ENCODE data around the gene GULP1. TPM values are rescaled to one million over a fixed set of nuclear protein-coding genes. Genes with fewer than 3 reads are reported as not detected.

The GULP1 gene
- polyA plus RNA-seq, 1 donor (not counting 4 experiments of a cell fraction or from before 2014, with no cell fraction given) = 11.7 TPM

DNA sequence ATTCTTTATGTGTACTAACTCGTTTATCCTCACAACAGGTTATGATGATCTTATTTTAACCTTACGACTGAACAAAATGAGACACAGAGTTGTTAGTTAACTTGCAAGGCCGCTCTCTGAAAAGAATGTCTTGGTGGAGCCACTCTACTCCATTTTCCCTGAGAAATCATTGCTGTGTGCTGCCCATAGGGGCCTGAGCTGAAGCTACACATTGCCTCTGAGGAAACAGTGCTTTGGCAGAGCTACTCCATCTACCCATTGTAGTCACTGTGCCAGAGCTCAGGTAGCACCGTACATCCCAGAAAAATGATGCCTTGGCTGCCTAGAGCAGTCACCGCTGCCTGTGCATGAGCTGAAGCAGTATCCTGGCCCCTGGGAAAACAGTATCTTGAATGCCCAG is 61.6 kb downstream of the GULP1 start:
- no peaks in the 10 kb centered on the region for H3K79me2 ChIP-seq (ENCODE audit: control insufficient read depth, insufficient read depth, low read length)
- FAIRE-seq (no peak), DNase-seq (ENCODE audit: low read depth, low spot score) (no peak)
- no peak overlapping the region for H2AFZ ChIP-seq (ENCODE audit: control insufficient read depth, low read length)
- no peaks in the 10 kb centered on the region for H3K9me1 ChIP-seq (ENCODE audit: control insufficient read depth, extremely low read depth, insufficient read depth, low read length)
- H3K27me3 ChIP-seq (ENCODE audit: control insufficient read depth, extremely low read depth, insufficient read depth, low read length) = no peaks in the 10 kb centered on the region
- H3K4me3 ChIP-seq (ENCODE audit: control insufficient read depth in 2 of 3, extremely low read depth in 1 of 3, insufficient read depth in 2 of 3, low read depth in 1 of 3, low read length in 3 of 3) = no peak overlapping the region
- TF ChIP-seq EZH2 (IDR thresholded peaks at IDR 0.05; ENCODE audit: low read length) = no peak
- TF ChIP-seq, protein P1, sequence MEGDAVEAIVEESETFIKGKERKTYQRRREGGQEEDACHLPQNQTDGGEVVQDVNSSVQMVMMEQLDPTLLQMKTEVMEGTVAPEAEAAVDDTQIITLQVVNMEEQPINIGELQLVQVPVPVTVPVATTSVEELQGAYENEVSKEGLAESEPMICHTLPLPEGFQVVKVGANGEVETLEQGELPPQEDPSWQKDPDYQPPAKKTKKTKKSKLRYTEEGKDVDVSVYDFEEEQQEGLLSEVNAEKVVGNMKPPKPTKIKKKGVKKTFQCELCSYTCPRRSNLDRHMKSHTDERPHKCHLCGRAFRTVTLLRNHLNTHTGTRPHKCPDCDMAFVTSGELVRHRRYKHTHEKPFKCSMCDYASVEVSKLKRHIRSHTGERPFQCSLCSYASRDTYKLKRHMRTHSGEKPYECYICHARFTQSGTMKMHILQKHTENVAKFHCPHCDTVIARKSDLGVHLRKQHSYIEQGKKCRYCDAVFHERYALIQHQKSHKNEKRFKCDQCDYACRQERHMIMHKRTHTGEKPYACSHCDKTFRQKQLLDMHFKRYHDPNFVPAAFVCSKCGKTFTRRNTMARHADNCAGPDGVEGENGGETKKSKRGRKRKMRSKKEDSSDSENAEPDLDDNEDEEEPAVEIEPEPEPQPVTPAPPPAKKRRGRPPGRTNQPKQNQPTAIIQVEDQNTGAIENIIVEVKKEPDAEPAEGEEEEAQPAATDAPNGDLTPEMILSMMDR (optimal IDR thresholded peaks at IDR 0.05 in 1 of 3, IDR thresholded peaks at IDR 0.05 in 1 of 3, conservative IDR thresholded peaks at IDR 0.05 in 1 of 3; ENCODE audit: extremely low read depth in 1 of 3, insufficient read depth in 2 of 3, low read length in 3 of 3) = no peak
- no peaks in the 10 kb centered on the region for H3K4me1 ChIP-seq (ENCODE audit: control insufficient read depth, extremely low read depth, insufficient read depth, low read length)
- H3K27ac ChIP-seq (ENCODE audit: control insufficient read depth, insufficient read depth, low read length) = no peak overlapping the region
- H3K9ac ChIP-seq (ENCODE audit: control insufficient read depth, extremely low read depth, insufficient read depth, low read length) = no peak overlapping the region
- no peaks in the 10 kb centered on the region for H4K20me1 ChIP-seq (ENCODE audit: control insufficient read depth, extremely low read depth, insufficient read depth, low read length)
- no peaks in the 10 kb centered on the region for H3K36me3 ChIP-seq (ENCODE audit: control insufficient read depth in 2 of 2, extremely low read depth in 1 of 2, insufficient read depth in 2 of 2, low read length in 2 of 2)
- no peak overlapping the region for H3K4me2 ChIP-seq (ENCODE audit: control insufficient read depth, extremely low read depth, insufficient read depth, low read depth, low read length)
- no peaks in the 10 kb centered on the region for H3K9me3 ChIP-seq (ENCODE audit: control insufficient read depth, low read depth, low read length)
- dilution Hi-C loops (cut with MboI; ENCODE audit: extremely low pct_ligation_motif_present, low sequenced_read_pairs) = no loop called here

DNA sequence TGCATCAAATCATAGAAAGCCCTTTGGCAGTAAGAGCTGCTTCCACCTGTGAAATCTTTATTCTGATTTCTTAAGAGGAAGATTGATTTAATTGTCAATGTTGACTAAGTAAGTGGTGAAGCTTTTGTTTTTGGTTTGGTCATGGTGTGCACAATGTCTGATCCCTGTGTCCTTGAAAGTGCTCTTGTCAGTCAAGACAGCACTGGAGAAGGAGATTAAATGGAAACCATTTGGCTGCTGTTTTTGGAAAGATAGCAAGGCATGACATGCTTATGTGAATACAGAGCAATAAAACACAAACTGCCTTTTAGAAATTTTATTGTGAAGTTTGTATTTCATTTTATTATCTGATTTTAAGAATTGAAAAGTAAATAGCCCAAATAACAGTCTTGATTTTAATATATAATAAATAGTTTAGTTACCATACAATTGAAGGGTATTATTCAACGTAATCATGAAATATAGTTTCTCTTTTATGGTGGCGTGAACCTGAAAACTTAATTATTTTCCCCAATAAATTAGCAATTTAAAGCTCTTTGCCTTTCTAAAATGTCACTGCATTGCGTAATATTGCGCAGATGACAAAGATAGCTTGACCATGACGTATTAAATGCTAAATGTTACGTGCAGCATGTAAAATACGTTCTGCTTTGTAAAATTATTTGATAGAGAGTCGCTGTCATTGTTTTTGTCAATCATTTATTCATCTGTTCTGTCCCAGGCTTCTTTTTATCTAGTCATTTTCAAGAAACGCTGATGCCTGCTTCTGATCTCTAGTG is 69.0 kb downstream of the GULP1 start:
- no peaks in the 10 kb centered on the region for H3K4me1 ChIP-seq (ENCODE audit: control insufficient read depth, extremely low read depth, insufficient read depth, low read length)
- H3K4me2 ChIP-seq (ENCODE audit: control insufficient read depth, extremely low read depth, insufficient read depth, low read depth, low read length) = no peak overlapping the region
- no peaks in the 10 kb centered on the region for H3K79me2 ChIP-seq (ENCODE audit: control insufficient read depth, insufficient read depth, low read length)
- H3K27ac ChIP-seq (ENCODE audit: control insufficient read depth, insufficient read depth, low read length) = no peak overlapping the region
- FAIRE-seq (no peak), DNase-seq (ENCODE audit: low read depth, low spot score) (no peak)
- H3K9me1 ChIP-seq (ENCODE audit: control insufficient read depth, extremely low read depth, insufficient read depth, low read length) = no peaks in the 10 kb centered on the region
- TF ChIP-seq, protein P1 (optimal IDR thresholded peaks at IDR 0.05 in 1 of 3, IDR thresholded peaks at IDR 0.05 in 1 of 3, conservative IDR thresholded peaks at IDR 0.05 in 1 of 3; ENCODE audit: extremely low read depth in 1 of 3, insufficient read depth in 2 of 3, low read length in 3 of 3) = no peak
- TF ChIP-seq EZH2 (IDR thresholded peaks at IDR 0.05; ENCODE audit: low read length) = no peak
- no peaks in the 10 kb centered on the region for H3K27me3 ChIP-seq (ENCODE audit: control insufficient read depth, extremely low read depth, insufficient read depth, low read length)
- no peaks in the 10 kb centered on the region for H3K9me3 ChIP-seq (ENCODE audit: control insufficient read depth, low read depth, low read length)
- H4K20me1 ChIP-seq (ENCODE audit: control insufficient read depth, extremely low read depth, insufficient read depth, low read length) = no peaks in the 10 kb centered on the region
- H3K36me3 ChIP-seq (ENCODE audit: control insufficient read depth in 2 of 2, extremely low read depth in 1 of 2, insufficient read depth in 2 of 2, low read length in 2 of 2) = no peaks in the 10 kb centered on the region
- no peak overlapping the region for H3K4me3 ChIP-seq (ENCODE audit: control insufficient read depth in 2 of 3, extremely low read depth in 1 of 3, insufficient read depth in 2 of 3, low read depth in 1 of 3, low read length in 3 of 3)
- H3K9ac ChIP-seq (ENCODE audit: control insufficient read depth, extremely low read depth, insufficient read depth, low read length) = no peak overlapping the region
- dilution Hi-C loops (cut with MboI; ENCODE audit: extremely low pct_ligation_motif_present, low sequenced_read_pairs) = no loop called here
- H2AFZ ChIP-seq (ENCODE audit: control insufficient read depth, low read length) = no peak overlapping the region
